OCI-LY1 (cell line): Measurements from ENCODE around the gene SLC1A2.

Source experiments
- H2AFZ ChIP-seq: fragments of 200-600 bp; sonication (generic), shearing (Covaris generic); 2 replicates; pipeline ENCODE4 v1.6.0; 2014; ENCODE audit warnings: antibody characterized with exemption, mild to moderate bottlenecking, low read length
- H3F3A ChIP-seq: fragments of 200-600 bp; sonication (generic), shearing (Covaris generic); 2 replicates; pipeline ENCODE4 v1.6.0; 2014; ENCODE audit warnings: mild to moderate bottlenecking, antibody characterized with exemption, low read length, moderate library complexity; ENCODE audit not compliant: insufficient read depth
- H3K27ac ChIP-seq: fragments of 200-600 bp; sonication (generic); 2 replicates; pipeline ENCODE4 v1.5.1; 2014; ENCODE audit warnings: low read length, mixed run types, mild to moderate bottlenecking, low read depth; ENCODE audit not compliant: poor library complexity, severe bottlenecking
- H3K27me3 ChIP-seq: fragments of 200-600 bp; sonication (generic); 2 replicates; pipeline ENCODE4 v1.6.0; 2014; ENCODE audit warnings: antibody characterized with exemption, mild to moderate bottlenecking, low read length, moderate library complexity; ENCODE audit not compliant: insufficient read depth
- H3K36me3 ChIP-seq: fragments of 200-600 bp; sonication (generic); 2 replicates; pipeline ENCODE4 v1.6.1; 2014; ENCODE audit warnings: mild to moderate bottlenecking, antibody characterized with exemption, low read length, moderate library complexity, mixed read lengths; ENCODE audit not compliant: insufficient read depth
- H3K4me1 ChIP-seq: fragments of 200-600 bp; sonication (generic); 2 replicates; pipeline ENCODE4 v1.5.1; 2014; ENCODE audit warnings: mild to moderate bottlenecking, low read length, moderate library complexity; ENCODE audit not compliant: insufficient read depth, severe bottlenecking
- H3K4me2 ChIP-seq: fragments of 200-600 bp; sonication (generic), shearing (Covaris generic); 2 replicates; pipeline ENCODE4 v1.6.1; 2014; ENCODE audit warnings: low read length
- H3K4me3 ChIP-seq: fragments of 200-600 bp; sonication (generic); 2 replicates; pipeline ENCODE4 v1.5.1; 2014; ENCODE audit warnings: low read length, low read depth, mild to moderate bottlenecking, mixed read lengths; ENCODE audit not compliant: poor library complexity, severe bottlenecking
- H3K79me2 ChIP-seq: fragments of 200-600 bp; shearing (Covaris generic); 2 replicates; pipeline ENCODE4 v1.6.1; 2016; ENCODE audit warnings: mixed run types, low read length, mixed read lengths; ENCODE audit not compliant: insufficient read depth
- H3K9ac ChIP-seq: fragments of 200-600 bp; sonication (generic), shearing (Covaris generic); 2 replicates; pipeline ENCODE4 v1.6.1; 2014; ENCODE audit warnings: mild to moderate bottlenecking, low read length, mixed read lengths
- H3K9me2 ChIP-seq: fragments of 200-600 bp; sonication (generic), shearing (Covaris generic); 2 replicates; pipeline ENCODE4 v1.6.1; 2014; ENCODE audit warnings: low read depth, mild to moderate bottlenecking, low read length, mixed read lengths
- H3K9me3 ChIP-seq: fragments of 200-600 bp; shearing (Covaris generic); 2 replicates; pipeline ENCODE4 v1.6.1; 2014; ENCODE audit warnings: low read length, mixed read lengths
- H4K20me1 ChIP-seq: fragments of 200-600 bp; sonication (generic), shearing (Covaris generic); 2 replicates; pipeline ENCODE4 v1.6.0; 2016; ENCODE audit warnings: mild to moderate bottlenecking, low read length; ENCODE audit not compliant: insufficient read depth
- CTCF ChIP-seq: fragments of 200-600 bp; sonication (generic), shearing (Covaris generic); IDR thresholded peaks from 2 replicates; pipeline ENCODE4 v1.5.1; 2017; ENCODE audit warnings: mild to moderate bottlenecking, antibody characterized with exemption, low read length, moderate library complexity, mixed read lengths
- EZH2 ChIP-seq: fragments of 200-600 bp; sonication (generic), shearing (Covaris generic); IDR thresholded peaks from 2 replicates; pipeline ENCODE4 v1.8.0; 2017; ENCODE audit warnings: borderline replicate concordance, mixed run types, mild to moderate bottlenecking, antibody characterized with exemption, low read length, moderate library complexity, mixed read lengths

The SLC1A2 gene

GRCh38 chr11:35234460-35235156 lies 184.8 kb downstream of the SLC1A2 start:
- Histone ChIP-seq H3K9me2 (no peaks in the 10 kb centered on the region), H3K9ac (no peak overlapping the region), H2AFZ (no peak overlapping the region), H3K4me2 (no peak overlapping the region), H3K4me3 (no peak overlapping the region), H3K9me3 (no peaks in the 10 kb centered on the region), H3K79me2 (no peaks in the 10 kb centered on the region), H3K27ac (no peak overlapping the region), H3K36me3 (no peaks in the 10 kb centered on the region), H3F3A (no peaks in the 10 kb centered on the region), H3K4me1 (no peaks in the 10 kb centered on the region), H4K20me1 (no peaks in the 10 kb centered on the region), H3K27me3 (no peaks in the 10 kb centered on the region)
- TF ChIP-seq EZH2, result no peak
- TF ChIP-seq CTCF, result no peak

GRCh38 chr11:35233518-35233917 lies 185.8 kb downstream of the SLC1A2 start:
- H3K4me2 ChIP-seq, result no peak overlapping the region
- H3K27ac ChIP-seq, result no peak overlapping the region
- no peaks in the 10 kb centered on the region for H3K9me3 ChIP-seq
- no peaks in the 10 kb centered on the region for H3K27me3 ChIP-seq
- H2AFZ ChIP-seq, result no peak overlapping the region
- no peaks in the 10 kb centered on the region for H3F3A ChIP-seq
- H4K20me1 ChIP-seq, result no peaks in the 10 kb centered on the region
- no peaks in the 10 kb centered on the region for H3K36me3 ChIP-seq
- H3K9me2 ChIP-seq, result no peaks in the 10 kb centered on the region
- no peaks in the 10 kb centered on the region for H3K79me2 ChIP-seq
- no peak for TF ChIP-seq EZH2
- no peak for TF ChIP-seq CTCF
- no peaks in the 10 kb centered on the region for H3K4me1 ChIP-seq
- no peak overlapping the region for H3K4me3 ChIP-seq
- no peak overlapping the region for H3K9ac ChIP-seq

GRCh38 chr11:35232891-35233330 lies 186.4 kb downstream of the SLC1A2 start:
- H4K20me1 ChIP-seq, result no peaks in the 10 kb centered on the region
- H3K27ac ChIP-seq, result no peak overlapping the region
- no peaks in the 10 kb centered on the region for H3K79me2 ChIP-seq
- H3K4me1 ChIP-seq, result no peaks in the 10 kb centered on the region
- H3K36me3 ChIP-seq, result no peaks in the 10 kb centered on the region
- no peaks in the 10 kb centered on the region for H3K9me2 ChIP-seq
- H3K4me2 ChIP-seq, result no peak overlapping the region
- H3K9ac ChIP-seq, result no peak overlapping the region
- H3F3A ChIP-seq, result no peaks in the 10 kb centered on the region
- no peaks in the 10 kb centered on the region for H3K27me3 ChIP-seq
- no peaks in the 10 kb centered on the region for H3K9me3 ChIP-seq
- TF ChIP-seq CTCF, result no peak
- TF ChIP-seq EZH2, result no peak
- H3K4me3 ChIP-seq, result no peak overlapping the region
- H2AFZ ChIP-seq, result no peak overlapping the region
